Left lobe of liver (tissue), 2 donors: Measurements from ENCODE around the gene DHDH. TPM values are rescaled to one million over a fixed set of nuclear protein-coding genes. Genes with fewer than 3 reads are reported as not detected.
A peak's percentile ranks its signal among the peaks of the same experiment; 100 is the strongest.
"Not testable (repeated sequence)": the region's sequence is repeated elsewhere in the genome, so short reads cannot be mapped to it uniquely, and the experiment has no call there.

Source experiments
- ATAC-seq: fragments of 200-7000 bp; cut with Tn5 transposase; one replicate; pipeline ENCODE4 v1.9.1; 2020; ENCODE audit warnings: mild to moderate bottlenecking, moderate library complexity
- DNase-seq: peaks from one replicate; pipeline ENCODE4 v3.0.0-alpha.2; 2020; ENCODE audit warnings: low spot score
- total RNA-seq: library from RNA; stranded (reverse); gene quantifications from one replicate; pipeline ENCODE4 v1.2.1, GENCODE V29; 2021
- donor health status: DM: no; HTN: no; CAD: no; lungs with moderate emphysema.
- donor health status: DM: no; HTN: yes; CAD: no.

The DHDH gene
- 0.23 TPM for total RNA-seq

GRCh38 chr19:48933382-48933932, at the start of gene DHDH:
DHDH (plus strand) TSS chr19:48933699; CDS start chr19:48933722, 23 bp downstream.
- ATAC-seq (peak; percentile 81), DNase-seq (peak; percentile 65)

GRCh38 chr19:48883726-48884125, 49.8 kb upstream of the DHDH start:
- DNase-seq (no peak), ATAC-seq (no peak)

- DNase-seq (no peak), ATAC-seq (no peak)
Measured at GRCh38 chr19:48887861-48888612, 45.5 kb upstream of the DHDH start.

GRCh38 chr19:48889496-48889895, 44.0 kb upstream of the DHDH start:
- ATAC-seq, DNase-seq: not testable (repeated sequence)

GRCh38 chr19:48890551-48890950, 42.9 kb upstream of the DHDH start:
- no peak for ATAC-seq
- DNase-seq: no peak

GRCh38 chr19:48895226-48895625, 38.3 kb upstream of the DHDH start:
- no peak for DNase-seq
- ATAC-seq: no peak

GRCh38 chr19:48896191-48896720, 37.2 kb upstream of the DHDH start:
- DNase-seq (no peak), ATAC-seq (no peak)

GRCh38 chr19:48897181-48897580, 36.3 kb upstream of the DHDH start:
- DNase-seq (no peak), ATAC-seq (no peak)

GRCh38 chr19:48899386-48899749, 34.1 kb upstream of the DHDH start:
- DNase-seq, ATAC-seq: not testable (repeated sequence)

- peak; percentile 97 for ATAC-seq
- peak; percentile 99 for DNase-seq
Measured at GRCh38 chr19:48899781-48900476, 33.6 kb upstream of the DHDH start, which contains the start of gene NUCB1. NUCB1 (plus strand) TSS chr19:48900312; CDS start chr19:48900797, 485 bp downstream.

- ATAC-seq: peak; percentile 45
- no peak for DNase-seq
Measured at GRCh38 chr19:48900477-48901406, 32.8 kb upstream of the DHDH start.

GRCh38 chr19:48902291-48902690, 31.2 kb upstream of the DHDH start:
- DNase-seq, ATAC-seq: not testable (repeated sequence)

- not testable (repeated sequence) for ATAC-seq, DNase-seq
Measured at GRCh38 chr19:48903788-48904187, 29.7 kb upstream of the DHDH start.

- no peak for DNase-seq
Measured at GRCh38 chr19:48905664-48906063, 27.8 kb upstream of the DHDH start.

GRCh38 chr19:48906324-48906723, 27.2 kb upstream of the DHDH start:
- no peak for ATAC-seq
- no peak for DNase-seq

More at GRCh38 chr19:48905664-48906063, 27.8 kb upstream of the DHDH start:
- no peak for ATAC-seq

- DNase-seq (peak; percentile 96), ATAC-seq (peak; percentile 90)
Measured at GRCh38 chr19:48907671-48908070, 25.8 kb upstream of the DHDH start.

- DNase-seq, ATAC-seq: not testable (repeated sequence)
Measured at GRCh38 chr19:48909424-48910077, 23.9 kb upstream of the DHDH start.

GRCh38 chr19:48910803-48911202, 22.7 kb upstream of the DHDH start:
- DNase-seq: no peak
- ATAC-seq: no peak

- ATAC-seq: no peak
- no peak for DNase-seq
Measured at GRCh38 chr19:48913114-48913889, 20.2 kb upstream of the DHDH start.
